A549 (cell line): Measurements from ENCODE around the gene MMP10. TPM values are rescaled to one million over a fixed set of nuclear protein-coding genes. Genes with fewer than 3 reads are reported as not detected.
A peak's percentile ranks its signal among the peaks of the same experiment; 100 is the strongest.

Experiments
- ATAC-seq, 2 experiments: fragments of 200-7000 bp in 1 of 2; fragments of >200 bp in 1 of 2; cut with Nextera tagmentation in 1 of 2; cut with Tn5 transposase in 1 of 2; 3 replicates each; pipeline versions ENCODE4 v1.8.0 to v1.9.1; 2018 to 2020; ENCODE audit warnings: mild to moderate bottlenecking in 1 of 2, moderate library complexity in 1 of 2
- CTCF ChIA-PET: fragments of 300-600 bp; sonication (Branson Sonifier 250); formaldehyde crosslinking; extraction: SDS; loops from one replicate; lab custom pipeline; 2021; ENCODE audit warnings: antibody characterized with exemption, inconsistent platforms; lab: Yijun Ruan, JAX
- POLR2A ChIA-PET: fragments of 350-600 bp; formaldehyde crosslinking; extraction: SDS; loops from one replicate; lab custom pipeline; 2021; ENCODE audit warnings: antibody characterized with exemption, inconsistent platforms; lab: Yijun Ruan, JAX
- DNase-seq, 2 experiments: peaks; one replicate each; pipeline versions ENCODE4 v3.0.0 to v3.0.0-alpha.2; 2011 to 2016; ENCODE audit warnings: low read depth in 1 of 2, low spot score in 1 of 2
- FAIRE-seq: peaks from 2 replicates; lab custom pipeline; 2011; peaks lifted over from hg19 to GRCh38; lab: Jason Lieb, UNC
- H3K27ac ChIP-seq, 2 experiments: fragments of >200 bp; sonication (Bioruptor Twin); formaldehyde crosslinking; 3 replicates each; pipeline ENCODE4 v1.5.1; 2016 to 2017
- H3K4me1 ChIP-seq: fragments of >200 bp; sonication (Bioruptor Twin); formaldehyde crosslinking; 3 replicates; pipeline ENCODE4 v1.6.1; 2016
- H3K4me2 ChIP-seq: fragments of >200 bp; sonication (Bioruptor Twin); formaldehyde crosslinking; 3 replicates; pipeline ENCODE4 v1.6.1; 2016
- H3K4me3 ChIP-seq: fragments of >200 bp; sonication (Bioruptor Twin); formaldehyde crosslinking; 3 replicates; pipeline ENCODE4 v1.5.1; 2016
- H3K9me3 ChIP-seq: fragments of >200 bp; sonication (Bioruptor Twin); formaldehyde crosslinking; 3 replicates; pipeline ENCODE4 v1.6.1; 2016
- CBX2 ChIP-seq: fragments of 200-600 bp; sonication (generic); IDR thresholded peaks from 2 replicates; pipeline ENCODE4 v1.6.1; 2016; ENCODE audit warnings: low read depth, mild to moderate bottlenecking, borderline replicate concordance
- CHD4 ChIP-seq: fragments of 200-600 bp; sonication (generic); IDR thresholded peaks from 2 replicates; pipeline ENCODE4 v1.6.1; 2016; ENCODE audit warnings: antibody characterized with exemption, mild to moderate bottlenecking, borderline replicate concordance
- EHF ChIP-seq: fragments of 250-450 bp; sonication (Bioruptor Pico); IDR thresholded peaks from 2 replicates; pipeline ENCODE4 v1.5.0; 2020; ENCODE audit warnings: mild to moderate bottlenecking
- EHMT2 ChIP-seq: fragments of 200-600 bp; sonication (generic); IDR thresholded peaks from 2 replicates; pipeline ENCODE4 v1.6.1; 2016; ENCODE audit warnings: antibody characterized with exemption, low read depth, mild to moderate bottlenecking, moderate library complexity
- ELK1 ChIP-seq: fragments of 150-350 bp; IDR thresholded peaks from 2 replicates; pipeline ENCODE4 v1.6.1; 2014; ENCODE audit warnings: low read depth, mild to moderate bottlenecking, low read length
- ESRRA ChIP-seq: fragments of 150-350 bp; IDR thresholded peaks from 2 replicates; pipeline ENCODE4 v1.6.1; 2014; ENCODE audit warnings: mild to moderate bottlenecking, low read length, borderline replicate concordance
- FOSL2 ChIP-seq, 2 experiments: fragments of 450-650 bp in 1 of 2; fragments of >200 bp in 1 of 2; sonication (Bioruptor Twin) in 1 of 2; formaldehyde crosslinking; IDR thresholded peaks; 2 replicates each; pipeline versions ENCODE4 v1.5.0 to v1.6.1; 2016 to 2020; ENCODE audit warnings: mild to moderate bottlenecking in 1 of 2, moderate library complexity in 1 of 2
- HOXA7 ChIP-seq: fragments of 250-450 bp; sonication (Bioruptor Pico); IDR thresholded peaks from 2 replicates; pipeline ENCODE4 v1.5.0; 2020; ENCODE audit warnings: mild to moderate bottlenecking, moderate library complexity
- HOXB13 ChIP-seq: fragments of 250-450 bp; sonication (Bioruptor Pico); IDR thresholded peaks from 2 replicates; pipeline ENCODE4 v1.5.0; 2020; ENCODE audit warnings: low read depth, mild to moderate bottlenecking, moderate library complexity
- HOXB5 ChIP-seq: fragments of 250-450 bp; sonication (Bioruptor Pico); IDR thresholded peaks from 2 replicates; pipeline ENCODE4 v1.5.0; 2020; ENCODE audit warnings: mild to moderate bottlenecking, moderate library complexity
- JUNB ChIP-seq: fragments of >200 bp; sonication (Bioruptor Twin); formaldehyde crosslinking; IDR thresholded peaks from 2 replicates; pipeline ENCODE4 v1.6.1; 2016
- KDM1A ChIP-seq: fragments of 200-600 bp; sonication (generic); IDR thresholded peaks from 2 replicates; pipeline ENCODE4 v1.6.1; 2016; ENCODE audit warnings: low read depth, mild to moderate bottlenecking
- MAZ ChIP-seq: fragments of 150-350 bp; IDR thresholded peaks from 2 replicates; pipeline ENCODE4 v1.6.1; 2014; ENCODE audit warnings: antibody characterized with exemption, low read depth, low read length, borderline replicate concordance
- PHF8 ChIP-seq: fragments of 200-600 bp; sonication (generic); IDR thresholded peaks from 2 replicates; pipeline ENCODE4 v1.6.1; 2016; ENCODE audit warnings: low read depth, mild to moderate bottlenecking, antibody characterized with exemption, moderate library complexity, borderline replicate concordance
- RAD21 ChIP-seq, 2 experiments: fragments of >200 bp in 1 of 2; sonication (Bioruptor Twin) in 1 of 2; formaldehyde crosslinking in 1 of 2; IDR thresholded peaks in 1 of 2; conservative IDR thresholded peaks in 1 of 2; 2 replicates in 1 of 2; 3 replicates in 1 of 2; pipeline ENCODE4 v1.6.1; 2012 to 2018; ENCODE audit warnings: inconsistent platforms in 1 of 2
- RCOR1 ChIP-seq: fragments of 150-350 bp; IDR thresholded peaks from 2 replicates; pipeline ENCODE4 v1.6.1; 2014; ENCODE audit warnings: antibody characterized with exemption, low read length, low read depth
- RFX5 ChIP-seq: fragments of 450-650 bp; IDR thresholded peaks from 2 replicates; pipeline ENCODE4 v1.7.1; 2014; ENCODE audit warnings: antibody characterized with exemption, mild to moderate bottlenecking, moderate library complexity
- SMC3 ChIP-seq: fragments of >200 bp; sonication (Bioruptor Twin); formaldehyde crosslinking; IDR thresholded peaks from 3 replicates; pipeline ENCODE4 v1.6.1; 2018; ENCODE audit warnings: inconsistent platforms
- SREBF2 ChIP-seq: fragments of 450-650 bp; IDR thresholded peaks from 2 replicates; pipeline ENCODE4 v1.6.1; 2014; ENCODE audit warnings: mild to moderate bottlenecking, moderate library complexity
- TP53 ChIP-seq: fragments of 250-450 bp; sonication (Bioruptor Pico); IDR thresholded peaks from 2 replicates; pipeline ENCODE4 v1.5.0; 2021; ENCODE audit warnings: mild to moderate bottlenecking, moderate library complexity
- USF2 ChIP-seq: fragments of 450-650 bp; IDR thresholded peaks from 2 replicates; pipeline ENCODE4 v1.6.1; 2014; ENCODE audit warnings: antibody characterized with exemption
- ZNF302 ChIP-seq: fragments of 250-450 bp; sonication (Bioruptor Pico); IDR thresholded peaks from 2 replicates; pipeline ENCODE4 v1.9.0; 2021; ENCODE audit warnings: inconsistent platforms, mild to moderate bottlenecking, moderate library complexity
- WGBS: methylation state at CpG from one replicate; pipeline ENCODE4 v1.1.6; 2017; ENCODE audit errors: missing lambda C conversion rate; 5-methylcytosine and 5-hydroxymethylcytosine counted together
- polyA minus RNA-seq: library from RNA; depleted of rRNA, polyadenylated mRNA; stranded (reverse); fragments of >200 nt; gene quantifications from 2 replicates; pipeline ENCODE4 v1.2.3, GENCODE V29; 2011; rRNA and poly(A)+ RNA removed
- polyA plus RNA-seq, 4 experiments: library from polyadenylated mRNA; depleted of rRNA in 3 of 4; stranded (reverse); fragments of >200 nt; fragmentation: RNase III in 1 of 4; extraction: RNeasy Plus Mini Kit Qiagen cat#74134 plus additional on column Dnase treatment in 1 of 4; gene quantifications; 2 replicates in 3 of 4; 3 replicates in 1 of 4; pipeline ENCODE4 v1.2.3, GENCODE V29; 2011 to 2017
- TF ChIP-seq, protein P1 (sequence below): fragments of >200 bp; sonication (Bioruptor Twin); formaldehyde crosslinking; IDR thresholded peaks from 3 replicates; pipeline ENCODE4 v1.5.1; 2016
- TF ChIP-seq, protein P2 (sequence below): IDR thresholded peaks from 2 replicates; pipeline ENCODE4 v1.6.1; 2012; ENCODE audit warnings: low read depth, borderline replicate concordance
- TF ChIP-seq, protein P3 (sequence below): IDR thresholded peaks from 2 replicates; pipeline ENCODE4 v1.6.1; 2012

The MMP10 gene
- polyA plus RNA-seq (2011; rRNA removed): 1.5 and 2.0 TPM in 2 replicates
- 0.03 and 0.04 TPM in 2 replicates for polyA plus RNA-seq (2012; cell fraction: cytosol; rRNA removed)
- polyA plus RNA-seq (2012; cell fraction: nucleus; rRNA removed): 0.05 TPM in 2 replicates
- polyA plus RNA-seq (2017; fragmentation: RNase III; extraction: RNeasy Plus Mini Kit Qiagen cat#74134 plus additional on column Dnase treatment): 0.13 to 0.17 TPM (median 0.13 TPM) in 3 replicates
- 0.44 and 0.95 TPM in 2 replicates for polyA minus RNA-seq

- TF ChIP-seq RAD21 (conservative IDR thresholded peaks at IDR 0.05 in 1 of 2, IDR thresholded peaks at IDR 0.05 in 1 of 2) (peak in 1 of 2 experiments; percentile 41; a peak in 2 of 5 replicates), ESRRA (no peak), JUNB (peak; percentile 42; the same call in 1 of the 2 replicates), PHF8 (no peak), RCOR1 (no peak), SMC3 (peak; percentile 42), RFX5 (no peak), FOSL2 (IDR thresholded peaks at IDR 0.05) (no peak), FOSL2 (CRISPR knock-in tag; IDR thresholded peaks at IDR 0.05) (peak; percentile 65), HOXB5 (CRISPR knock-in tag) (no peak)
- TF ChIP-seq, protein P1, sequence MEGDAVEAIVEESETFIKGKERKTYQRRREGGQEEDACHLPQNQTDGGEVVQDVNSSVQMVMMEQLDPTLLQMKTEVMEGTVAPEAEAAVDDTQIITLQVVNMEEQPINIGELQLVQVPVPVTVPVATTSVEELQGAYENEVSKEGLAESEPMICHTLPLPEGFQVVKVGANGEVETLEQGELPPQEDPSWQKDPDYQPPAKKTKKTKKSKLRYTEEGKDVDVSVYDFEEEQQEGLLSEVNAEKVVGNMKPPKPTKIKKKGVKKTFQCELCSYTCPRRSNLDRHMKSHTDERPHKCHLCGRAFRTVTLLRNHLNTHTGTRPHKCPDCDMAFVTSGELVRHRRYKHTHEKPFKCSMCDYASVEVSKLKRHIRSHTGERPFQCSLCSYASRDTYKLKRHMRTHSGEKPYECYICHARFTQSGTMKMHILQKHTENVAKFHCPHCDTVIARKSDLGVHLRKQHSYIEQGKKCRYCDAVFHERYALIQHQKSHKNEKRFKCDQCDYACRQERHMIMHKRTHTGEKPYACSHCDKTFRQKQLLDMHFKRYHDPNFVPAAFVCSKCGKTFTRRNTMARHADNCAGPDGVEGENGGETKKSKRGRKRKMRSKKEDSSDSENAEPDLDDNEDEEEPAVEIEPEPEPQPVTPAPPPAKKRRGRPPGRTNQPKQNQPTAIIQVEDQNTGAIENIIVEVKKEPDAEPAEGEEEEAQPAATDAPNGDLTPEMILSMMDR: peak; percentile 40
- TF ChIP-seq, protein P2, sequence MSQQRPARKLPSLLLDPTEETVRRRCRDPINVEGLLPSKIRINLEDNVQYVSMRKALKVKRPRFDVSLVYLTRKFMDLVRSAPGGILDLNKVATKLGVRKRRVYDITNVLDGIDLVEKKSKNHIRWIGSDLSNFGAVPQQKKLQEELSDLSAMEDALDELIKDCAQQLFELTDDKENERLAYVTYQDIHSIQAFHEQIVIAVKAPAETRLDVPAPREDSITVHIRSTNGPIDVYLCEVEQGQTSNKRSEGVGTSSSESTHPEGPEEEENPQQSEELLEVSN: no peak
- Histone ChIP-seq H3K27ac (no peak within 1 kb of the TSS), H3K4me3 (no peak within 1 kb of the TSS), H3K4me2 (peak within 1 kb of the TSS; percentile 51), H3K9me3 (no peaks in the 10 kb centered on the region), H3K4me1 (peaks cover 12% of the 10 kb centered on the region)
- 1% methylated on average over 2 of the region's 2 CpGs for WGBS
- ATAC-seq (peak; percentile 98 to 99), DNase-seq (peak; percentile 60 to 63), FAIRE-seq (no peak)
- POLR2A ChIA-PET: interaction anchor here (0.7 kb wide), 1 partner anchor 20 kb away, joined by 3 read pairs; no protein-coding TSS in a partner anchor
- CTCF ChIA-PET: interaction anchor here (0.5 to 1.6 kb wide), 9 partner anchors 11 to 160 kb away, joined by 3 to 8 read pairs (median 3); no protein-coding TSS in a partner anchor
Observed at GRCh38 chr11:102780491-102780918, at the start of gene MMP10. Gene MMP10 (minus strand): TSS chr11:102780628. CDS start chr11:102780591, 37 bp downstream.

DNA sequence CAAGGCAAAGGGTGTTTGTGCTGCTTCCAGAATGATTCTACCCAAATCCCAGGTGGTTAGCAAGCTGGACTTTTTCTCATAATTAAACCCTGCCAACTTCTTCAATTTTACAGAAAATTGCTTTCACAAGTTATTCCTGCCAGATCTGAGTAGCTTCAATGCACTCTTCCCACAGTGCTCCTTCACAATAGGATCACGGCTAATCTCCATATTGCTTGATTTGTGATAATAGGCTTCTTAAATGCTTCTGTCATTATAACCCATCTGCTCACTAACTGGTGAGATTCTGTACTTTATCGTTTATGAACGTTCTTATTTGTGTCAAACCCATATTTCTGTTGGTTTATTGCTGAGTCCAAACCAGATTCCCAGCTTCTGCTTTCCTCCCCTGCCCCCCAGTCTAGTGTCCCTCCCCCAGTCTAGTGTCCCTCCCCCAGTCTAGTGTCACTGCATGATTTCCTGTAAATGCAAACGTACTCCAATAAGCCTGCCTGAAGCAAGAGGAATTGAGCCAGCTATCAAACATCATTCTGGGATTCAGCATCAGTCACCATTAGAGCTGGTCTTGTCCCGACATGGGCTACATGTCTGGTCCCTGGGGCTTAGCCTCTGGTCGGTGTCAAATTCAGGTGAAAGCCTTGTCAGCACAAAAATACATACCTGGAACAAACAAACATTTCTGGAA, 49.0 kb upstream of the MMP10 start:
- FAIRE-seq (no peak), DNase-seq (no peak), ATAC-seq (no peak)
- Histone ChIP-seq H3K4me2 (no peak overlapping the region), H3K4me3 (no peak overlapping the region), H3K4me1 (no peaks in the 10 kb centered on the region), H3K9me3 (no peaks in the 10 kb centered on the region), H3K27ac (no peak overlapping the region)
- CTCF ChIA-PET: interaction anchor here (1.0 to 1.6 kb wide), 2 partner anchors 9 to 112 kb away, joined by 3 to 4 read pairs; no protein-coding TSS in a partner anchor
- POLR2A ChIA-PET: no interaction called here
- WGBS: 37% methylated on average over 6 of the region's 6 CpGs
- TF ChIP-seq ELK1 (no peak), CBX2 (no peak), ESRRA (no peak), MAZ (no peak), EHMT2 (no peak), HOXB13 (CRISPR knock-in tag) (no peak), ZNF302 (CRISPR knock-in tag) (no peak), EHF (no peak), JUNB (no peak), SREBF2 (no peak), TP53 (CRISPR knock-in tag) (no peak), HOXA7 (CRISPR knock-in tag) (no peak), USF2 (no peak), CHD4 (no peak), KDM1A (no peak)
- TF ChIP-seq, protein P3, sequence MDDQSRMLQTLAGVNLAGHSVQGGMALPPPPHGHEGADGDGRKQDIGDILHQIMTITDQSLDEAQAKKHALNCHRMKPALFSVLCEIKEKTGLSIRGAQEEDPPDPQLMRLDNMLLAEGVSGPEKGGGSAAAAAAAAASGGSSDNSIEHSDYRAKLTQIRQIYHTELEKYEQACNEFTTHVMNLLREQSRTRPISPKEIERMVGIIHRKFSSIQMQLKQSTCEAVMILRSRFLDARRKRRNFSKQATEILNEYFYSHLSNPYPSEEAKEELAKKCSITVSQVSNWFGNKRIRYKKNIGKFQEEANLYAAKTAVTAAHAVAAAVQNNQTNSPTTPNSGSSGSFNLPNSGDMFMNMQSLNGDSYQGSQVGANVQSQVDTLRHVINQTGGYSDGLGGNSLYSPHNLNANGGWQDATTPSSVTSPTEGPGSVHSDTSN: no peak
